ENCODE data around the gene ABI3BP. TPM values are rescaled to one million over a fixed set of nuclear protein-coding genes. Genes with fewer than 3 reads are reported as not detected.

The ABI3BP gene
- total RNA-seq, 1 experiment from 2014 or later: 0.28 TPM

DNA sequence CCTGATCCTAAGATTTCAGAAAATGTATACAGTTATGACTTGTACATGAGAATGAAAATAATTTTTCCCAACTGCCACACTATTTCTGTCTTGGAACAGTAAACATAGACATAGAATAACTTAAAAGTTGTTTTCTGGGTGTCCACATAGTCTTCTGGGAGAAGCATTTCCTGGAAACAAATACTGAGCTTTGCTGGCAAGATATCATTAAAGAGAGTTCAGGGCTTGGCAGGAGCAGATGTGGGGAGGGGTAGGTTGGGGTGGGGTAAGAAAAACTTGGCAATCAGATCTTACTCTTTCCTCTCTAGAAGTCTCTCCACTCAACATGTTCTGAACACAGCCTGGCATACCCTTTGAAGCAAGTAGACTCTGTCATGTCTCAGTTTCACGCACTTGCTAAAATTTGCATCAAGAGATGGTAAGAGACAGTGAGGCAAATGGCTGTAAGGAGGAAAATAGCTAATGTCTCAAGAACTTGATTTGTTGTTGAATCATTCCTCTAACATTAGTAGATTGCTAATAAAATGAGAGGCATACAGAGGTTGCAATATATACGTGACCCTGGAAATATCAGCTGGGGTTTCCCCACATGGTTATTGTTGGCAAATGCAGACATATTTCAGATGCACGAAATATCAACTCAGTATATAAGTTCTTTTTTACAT lies 27.3 kb upstream of the ABI3BP start:
- H3K9me3 ChIP-seq (ENCODE audit: control insufficient read depth, low read depth, low read length): no peaks in the 10 kb centered on the region
- H4K20me1 ChIP-seq (ENCODE audit: control insufficient read depth, insufficient read depth, insufficient read length): no peaks in the 10 kb centered on the region
- H3K79me1 ChIP-seq (ENCODE audit: insufficient read depth, low read depth, low read length, poor library complexity, severe bottlenecking): no peaks in the 10 kb centered on the region
- H3K79me2 ChIP-seq (ENCODE audit: insufficient read depth, low read length): no peaks in the 10 kb centered on the region
- H2BK120ac ChIP-seq (ENCODE audit: low read depth, low read length, poor library complexity, severe bottlenecking): no peak overlapping the region
- Mint-ChIP-seq H3K36me3 (ENCODE audit: insufficient read depth in 1 of 3, low read depth in 3 of 3) (peaks cover 0 to 2% (median 0%) of the 10 kb centered on the region in 3 experiments; a peak in 1 of 7 replicates), H3K4me1 (no peaks in the 10 kb centered on the region), H3K27ac (no peak overlapping the region), H3K4me3 (no peak overlapping the region), H3K9me3 (peaks cover 0 to 5% of the 10 kb centered on the region in 2 experiments; a peak in 4 of 5 replicates), H3K27me3 (ENCODE audit: low read depth) (no peaks in the 10 kb centered on the region; the same call in 1 of the 2 replicates)
- H3K27me3 ChIP-seq (ENCODE audit: insufficient read depth, low read length): no peaks in the 10 kb centered on the region
- no peaks in the 10 kb centered on the region for H3K4me1 ChIP-seq (ENCODE audit: insufficient read depth, low read length)
- H3K18ac ChIP-seq (ENCODE audit: insufficient read length, low read depth, low read length): no peak overlapping the region
- H3K27ac ChIP-seq (ENCODE audit: insufficient read length, low read depth, low read length): no peak overlapping the region
- no peak overlapping the region for H3K56ac ChIP-seq (ENCODE audit: insufficient read length, low read depth, low read length)
- no peak overlapping the region for H2BK15ac ChIP-seq (ENCODE audit: low read depth, low read length)
- H4K91ac ChIP-seq (ENCODE audit: insufficient read length, low read depth, low read length): no peak overlapping the region
- H4K5ac ChIP-seq (ENCODE audit: insufficient read length, low read depth, low read length): no peak overlapping the region
- WGBS (ENCODE audit: extremely low coverage, insufficient read length, low lambda C conversion rate): no CpG with 5 or more reads among the region's 3 CpGs
- H3K23me2 ChIP-seq (ENCODE audit: insufficient read length, low read depth, low read length, poor library complexity, severe bottlenecking): no peaks in the 10 kb centered on the region
- no peak overlapping the region for H3K23ac ChIP-seq (ENCODE audit: insufficient read length, low read depth, low read length)
- no peak overlapping the region for H3T11ph ChIP-seq (ENCODE audit: low read length)
- no peak overlapping the region for H3K4ac ChIP-seq (ENCODE audit: low read depth, low read length)
- no peak overlapping the region for H2BK5ac ChIP-seq (ENCODE audit: insufficient read length, low read length)
- H4K8ac ChIP-seq (replicated peaks; ENCODE audit: insufficient read length, low read depth, low read length): no peak overlapping the region
- no peak for DNase-seq
- H2BK20ac ChIP-seq (ENCODE audit: low read depth, low read length, poor library complexity, severe bottlenecking): no peak overlapping the region
- no peak overlapping the region for H2AK5ac ChIP-seq (ENCODE audit: insufficient read length, low read length)
- no peak overlapping the region for H2BK12ac ChIP-seq (ENCODE audit: insufficient read length, low read depth, low read length)
- H3K9ac ChIP-seq (ENCODE audit: extremely low read depth, insufficient read length, low read length): no peak overlapping the region
- no peak overlapping the region for H3K4me2 ChIP-seq (ENCODE audit: insufficient read depth, insufficient read length, low read length)
- H2AFZ ChIP-seq (ENCODE audit: low read length): no peak overlapping the region
- TF ChIP-seq, protein P1, sequence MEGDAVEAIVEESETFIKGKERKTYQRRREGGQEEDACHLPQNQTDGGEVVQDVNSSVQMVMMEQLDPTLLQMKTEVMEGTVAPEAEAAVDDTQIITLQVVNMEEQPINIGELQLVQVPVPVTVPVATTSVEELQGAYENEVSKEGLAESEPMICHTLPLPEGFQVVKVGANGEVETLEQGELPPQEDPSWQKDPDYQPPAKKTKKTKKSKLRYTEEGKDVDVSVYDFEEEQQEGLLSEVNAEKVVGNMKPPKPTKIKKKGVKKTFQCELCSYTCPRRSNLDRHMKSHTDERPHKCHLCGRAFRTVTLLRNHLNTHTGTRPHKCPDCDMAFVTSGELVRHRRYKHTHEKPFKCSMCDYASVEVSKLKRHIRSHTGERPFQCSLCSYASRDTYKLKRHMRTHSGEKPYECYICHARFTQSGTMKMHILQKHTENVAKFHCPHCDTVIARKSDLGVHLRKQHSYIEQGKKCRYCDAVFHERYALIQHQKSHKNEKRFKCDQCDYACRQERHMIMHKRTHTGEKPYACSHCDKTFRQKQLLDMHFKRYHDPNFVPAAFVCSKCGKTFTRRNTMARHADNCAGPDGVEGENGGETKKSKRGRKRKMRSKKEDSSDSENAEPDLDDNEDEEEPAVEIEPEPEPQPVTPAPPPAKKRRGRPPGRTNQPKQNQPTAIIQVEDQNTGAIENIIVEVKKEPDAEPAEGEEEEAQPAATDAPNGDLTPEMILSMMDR (conservative IDR thresholded peaks at IDR 0.05): no peak
- no peak overlapping the region for H3K14ac ChIP-seq (ENCODE audit: insufficient read depth, low read length)

All from H9 (cell line).